K562 (cell line): ENCODE measurements around the gene CHPF2. TPM values are rescaled to one million over a fixed set of nuclear protein-coding genes. Genes with fewer than 3 reads are reported as not detected.

Experiments used
- CEBPZ ChIP-seq: fragments of 150-350 bp; IDR thresholded peaks from 2 replicates; pipeline ENCODE4 v1.6.1; 2014; ENCODE audit warnings: low read depth, mild to moderate bottlenecking, low read length, borderline replicate concordance
- CTCF ChIP-seq, 3 experiments: IDR thresholded peaks in 2 of 3; conservative IDR thresholded peaks in 1 of 3; 2 replicates each; pipeline ENCODE4 v1.5.1; 2011 to 2012; ENCODE audit warnings: low read length in 3 of 3, mild to moderate bottlenecking in 3 of 3, control low read depth in 2 of 3, improper control_type of control experiment in 1 of 3, inconsistent platforms in 1 of 3, low read depth in 1 of 3, mixed read lengths in 1 of 3, moderate library complexity in 1 of 3; ENCODE audit not compliant: insufficient read depth in 2 of 3
- EP300 ChIP-seq: IDR thresholded peaks from 2 replicates; pipeline ENCODE4 v1.6.1; 2012; ENCODE audit warnings: low read length, improper control_type of control experiment
- GTF3C2 ChIP-seq: IDR thresholded peaks from 3 replicates; pipeline ENCODE4 v1.6.1; 2011; ENCODE audit warnings: borderline replicate concordance, mild to moderate bottlenecking, moderate library complexity; ENCODE audit not compliant: insufficient read length; ENCODE audit errors: extremely low read depth
- ILF3 ChIP-seq: fragments of 450-650 bp; IDR thresholded peaks from 2 replicates; pipeline ENCODE4 v1.6.1; 2018; ENCODE audit warnings: antibody characterized with exemption, mild to moderate bottlenecking, moderate library complexity, borderline replicate concordance
- MTA2 ChIP-seq: fragments of 450-650 bp; IDR thresholded peaks from 2 replicates; pipeline ENCODE4 v1.6.1; 2016; ENCODE audit warnings: low read depth
- PHB ChIP-seq: fragments of 250-450 bp; sonication (Bioruptor Pico); IDR thresholded peaks from 2 replicates; pipeline ENCODE4 v1.5.0; 2021
- REST ChIP-seq, 2 experiments: fragments of 450-650 bp; formaldehyde crosslinking in 1 of 2; IDR thresholded peaks; 2 replicates each; pipeline versions ENCODE4 v1.4.0 to v1.6.1; 2014 to 2020; ENCODE audit warnings: mild to moderate bottlenecking in 2 of 2, borderline replicate concordance in 1 of 2, low read depth in 1 of 2
- polyA plus RNA-seq, 8 experiments: library from polyadenylated mRNA; depleted of rRNA in 4 of 8; stranded (reverse) in 5 of 8; unstranded in 3 of 8; fragments of >200 nt; fragmentation: Nextera tagmentation in 2 of 8; fragmentation: Illumina TruSeq in 1 of 8; extraction: Ambion mirVana in 2 of 8; extraction: Trizol in 1 of 8; gene quantifications; 2 replicates each; pipeline versions ENCODE4 v1.2.1 to v1.2.3, GENCODE V29; 2011 to 2014; ENCODE audit warnings: inconsistent platforms in 1 of 8, missing spikeins in 1 of 8
- total RNA-seq, 7 experiments: library from RNA; depleted of rRNA in 6 of 7; stranded (reverse); fragments of >200 nt in 6 of 7; fragmentation: Illumina TruSeq in 2 of 7; extraction: Trizol in 2 of 7; gene quantifications; 2 replicates each; pipeline versions ENCODE4 v1.2.1 to v1.2.3, GENCODE V29; 2011 to 2021; ENCODE audit warnings: low replicate concordance in 1 of 7

The CHPF2 gene
- total and polyA plus RNA-seq, 9 of the 15 experiments (the other 6 are each of a cell fraction or from before 2014, with no cell fraction given) = 0.08 to 32.8 (median 10.5) TPM

- TF ChIP-seq CTCF (IDR thresholded peaks at IDR 0.05 in 2 of 3, conservative IDR thresholded peaks at IDR 0.05 in 1 of 3; ENCODE audit: insufficient read depth in 2 of 3, low read depth in 1 of 3, low read length in 3 of 3) (peak; percentile 8 to 23 (median 19); a peak in 1 of 6 replicates), MTA2 (no peak), CEBPZ (no peak), EP300 (no peak), PHB (CRISPR knock-in tag) (no peak), REST (IDR thresholded peaks at IDR 0.05; ENCODE audit: borderline replicate concordance) (peak; percentile 23; the same call in 1 of the 2 replicates), REST (CRISPR knock-in tag; IDR thresholded peaks at IDR 0.05; ENCODE audit: low read depth) (no peak), ILF3 (no peak), GTF3C2 (no peak)
Measured at GRCh38 chr7:151195616-151196450, 36.5 kb upstream of the CHPF2 start (continued).
